ENCODE data around the gene PPP1R16B.

Gene PPP1R16B

DNA sequence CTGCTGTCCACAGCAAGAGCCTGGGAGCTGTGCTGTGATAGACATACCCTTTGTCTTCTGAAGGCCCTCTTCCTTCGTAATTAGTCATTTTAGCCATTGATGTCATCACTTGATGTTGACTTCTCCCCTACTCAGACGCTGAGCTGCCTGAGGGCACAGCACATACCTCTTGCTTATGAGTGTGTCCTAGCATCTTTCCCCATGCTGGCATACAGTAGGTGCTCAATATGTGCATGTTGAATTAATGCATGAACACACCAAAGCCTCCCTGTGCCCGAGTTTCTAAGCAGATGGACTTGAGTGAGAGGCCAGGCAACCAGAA is 85.0 kb downstream of the PPP1R16B start:
- Mint-ChIP-seq H3K4me1 (ENCODE audit: low read depth) (peaks cover 34% of the 10 kb centered on the region), H3K9me3 (no peaks in the 10 kb centered on the region), H3K27me3 (ENCODE audit: low read depth) (no peaks in the 10 kb centered on the region), H3K36me3 (ENCODE audit: low read depth) (peaks cover 15% of the 10 kb centered on the region), H3K4me3 (no peak overlapping the region), H3K27ac (peak overlapping the region; percentile 74)
- DNase-seq (ENCODE audit: low spot score) = no peak

DNA sequence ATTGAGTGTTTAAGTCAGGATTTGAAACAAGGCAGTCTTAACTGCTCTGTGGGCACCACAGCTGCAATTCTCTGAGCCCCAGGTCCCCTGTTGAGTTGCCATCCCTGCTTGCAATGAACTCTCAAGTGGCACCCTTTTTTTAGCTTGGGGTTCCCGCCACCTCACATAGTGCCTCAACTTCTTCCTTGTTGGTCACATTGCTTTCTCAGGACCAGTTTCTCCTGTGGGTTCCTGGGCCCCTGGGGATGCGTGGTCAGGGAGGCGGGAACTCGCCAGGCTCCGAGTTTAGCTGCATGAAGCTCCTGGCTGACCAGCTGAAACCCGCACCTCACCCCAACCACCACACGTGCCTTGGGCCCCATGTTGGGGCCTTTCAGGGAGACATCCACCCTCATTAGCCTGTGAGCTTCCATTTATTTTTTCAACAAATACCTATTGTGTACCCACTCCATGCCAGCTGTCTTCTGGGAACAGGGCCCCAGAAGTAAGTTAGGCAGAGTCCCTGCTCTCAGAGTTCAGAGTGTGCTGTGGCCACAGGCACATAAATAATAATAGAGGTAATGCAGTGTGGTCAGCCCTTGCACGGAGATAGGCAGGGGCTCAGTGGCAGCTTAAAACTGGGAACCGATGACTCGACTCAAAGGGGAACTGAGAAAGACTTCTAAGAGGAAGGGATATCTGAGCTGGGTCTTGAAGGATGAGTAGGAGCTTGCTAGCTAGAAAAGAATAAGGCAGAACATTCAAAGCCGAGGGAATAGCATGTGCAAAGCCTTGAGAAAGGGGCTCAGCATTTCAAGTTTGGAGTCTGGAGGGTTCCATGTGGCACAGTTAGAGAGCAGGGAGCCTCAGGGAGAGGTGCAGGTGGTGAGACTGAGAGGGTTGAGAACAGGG is 86.8 kb downstream of the PPP1R16B start:
- no peaks in the 10 kb centered on the region for H3K9me3 Mint-ChIP-seq
- H3K4me3 Mint-ChIP-seq = no peak overlapping the region
- H3K4me1 Mint-ChIP-seq (ENCODE audit: low read depth) = peaks cover 30% of the 10 kb centered on the region
- peaks cover 20% of the 10 kb centered on the region for H3K36me3 Mint-ChIP-seq (ENCODE audit: low read depth)
- peak overlapping the region; percentile 56 for H3K27ac Mint-ChIP-seq
- no peaks in the 10 kb centered on the region for H3K27me3 Mint-ChIP-seq (ENCODE audit: low read depth)
- no peak for DNase-seq (ENCODE audit: low spot score)

DNA sequence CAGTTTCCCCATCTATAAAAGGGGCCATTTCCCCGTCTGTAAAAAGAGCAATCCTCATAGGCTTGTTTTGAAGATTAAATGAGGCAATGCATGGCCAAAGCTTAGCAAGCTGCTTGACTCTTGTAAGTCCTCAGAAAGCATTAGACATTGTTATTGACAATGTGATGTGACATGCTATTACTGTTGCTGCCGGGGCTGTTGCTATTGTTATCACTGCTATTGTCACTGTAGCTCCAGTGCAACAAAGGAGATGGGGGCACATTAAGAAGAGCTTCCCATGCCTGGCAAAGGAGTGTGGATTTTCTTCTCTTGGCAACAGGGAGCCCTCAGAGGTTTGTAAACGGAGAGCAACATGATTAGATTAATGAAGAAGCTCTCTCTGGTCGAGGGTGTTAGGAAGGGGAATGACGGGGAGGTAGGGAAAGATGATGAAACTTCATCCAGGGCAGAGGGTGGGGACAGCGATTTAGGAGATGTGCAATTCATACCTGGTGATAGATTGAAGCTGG is 87.6 kb downstream of the PPP1R16B start:
- peak overlapping the region; percentile 72 for H3K27ac Mint-ChIP-seq
- no peaks in the 10 kb centered on the region for H3K27me3 Mint-ChIP-seq (ENCODE audit: low read depth)
- H3K9me3 Mint-ChIP-seq = no peaks in the 10 kb centered on the region
- H3K4me1 Mint-ChIP-seq (ENCODE audit: low read depth) = peaks cover 30% of the 10 kb centered on the region
- peak overlapping the region; percentile 62 for H3K4me3 Mint-ChIP-seq
- DNase-seq (ENCODE audit: low spot score) = no peak
- H3K36me3 Mint-ChIP-seq (ENCODE audit: low read depth) = peaks cover 25% of the 10 kb centered on the region

- Mint-ChIP-seq H3K27me3 (ENCODE audit: low read depth) (no peaks in the 10 kb centered on the region), H3K27ac (peak overlapping the region; percentile 72), H3K36me3 (ENCODE audit: low read depth) (peaks cover 25% of the 10 kb centered on the region), H3K9me3 (no peaks in the 10 kb centered on the region), H3K4me1 (ENCODE audit: low read depth) (peaks cover 30% of the 10 kb centered on the region), H3K4me3 (peak overlapping the region; percentile 62)
- peak; percentile 71 for DNase-seq (ENCODE audit: low spot score)
Observed at GRCh38 chr20:38893565-38894090, 88.1 kb downstream of the PPP1R16B start.

DNA sequence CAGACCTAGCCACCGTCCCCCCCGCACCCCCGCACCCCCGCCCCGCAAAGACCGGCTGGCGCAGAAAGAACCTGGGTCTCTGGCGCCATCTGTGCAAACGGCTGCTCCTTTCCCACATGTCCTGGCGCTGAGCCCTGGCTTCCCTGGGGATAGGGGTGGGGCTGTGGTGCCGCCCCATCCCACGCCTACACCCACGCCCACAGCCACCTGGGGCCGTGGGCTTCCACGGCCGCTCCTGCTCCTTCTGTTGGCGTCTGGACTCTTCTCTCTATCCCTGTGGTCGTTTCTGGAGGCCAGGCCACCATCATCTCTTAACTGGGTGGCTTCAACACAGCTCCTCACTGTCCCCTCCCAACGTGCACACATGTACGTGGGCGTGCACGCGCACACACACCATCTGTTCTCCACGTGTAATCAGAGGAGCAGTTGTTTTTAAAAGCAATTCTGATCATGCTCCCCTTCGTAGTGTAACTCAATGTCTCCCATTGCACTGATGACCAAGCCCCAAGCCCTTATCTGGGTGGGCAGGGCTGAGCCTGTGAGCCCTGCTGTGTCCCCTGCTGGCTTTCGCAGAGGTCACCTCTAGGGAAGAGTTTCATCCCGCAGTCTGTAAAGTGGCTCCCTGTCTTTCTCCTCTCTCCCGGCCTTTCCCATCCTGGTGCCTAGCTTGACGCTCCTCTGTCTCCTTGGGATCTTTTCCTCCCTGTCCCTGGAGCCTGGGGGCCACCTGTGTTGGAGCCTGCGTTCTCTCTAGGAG is 88.8 kb downstream of the PPP1R16B start:
- H3K27me3 Mint-ChIP-seq (ENCODE audit: low read depth) = no peaks in the 10 kb centered on the region
- peaks cover 30% of the 10 kb centered on the region for H3K4me1 Mint-ChIP-seq (ENCODE audit: low read depth)
- H3K4me3 Mint-ChIP-seq = no peak overlapping the region
- no peak for DNase-seq (ENCODE audit: low spot score)
- H3K9me3 Mint-ChIP-seq = no peaks in the 10 kb centered on the region
- peaks cover 25% of the 10 kb centered on the region for H3K36me3 Mint-ChIP-seq (ENCODE audit: low read depth)
- peak overlapping the region; percentile 69 for H3K27ac Mint-ChIP-seq

GRCh38 chr20:38895098-38895949 is 89.8 kb downstream of the PPP1R16B start:
- no peak overlapping the region for H3K4me3 Mint-ChIP-seq
- no peaks in the 10 kb centered on the region for H3K27me3 Mint-ChIP-seq (ENCODE audit: low read depth)
- H3K27ac Mint-ChIP-seq = no peak overlapping the region
- H3K36me3 Mint-ChIP-seq (ENCODE audit: low read depth) = peaks cover 27% of the 10 kb centered on the region
- H3K9me3 Mint-ChIP-seq = no peaks in the 10 kb centered on the region
- no peak for DNase-seq (ENCODE audit: low spot score)
- peaks cover 26% of the 10 kb centered on the region for H3K4me1 Mint-ChIP-seq (ENCODE audit: low read depth)

DNA sequence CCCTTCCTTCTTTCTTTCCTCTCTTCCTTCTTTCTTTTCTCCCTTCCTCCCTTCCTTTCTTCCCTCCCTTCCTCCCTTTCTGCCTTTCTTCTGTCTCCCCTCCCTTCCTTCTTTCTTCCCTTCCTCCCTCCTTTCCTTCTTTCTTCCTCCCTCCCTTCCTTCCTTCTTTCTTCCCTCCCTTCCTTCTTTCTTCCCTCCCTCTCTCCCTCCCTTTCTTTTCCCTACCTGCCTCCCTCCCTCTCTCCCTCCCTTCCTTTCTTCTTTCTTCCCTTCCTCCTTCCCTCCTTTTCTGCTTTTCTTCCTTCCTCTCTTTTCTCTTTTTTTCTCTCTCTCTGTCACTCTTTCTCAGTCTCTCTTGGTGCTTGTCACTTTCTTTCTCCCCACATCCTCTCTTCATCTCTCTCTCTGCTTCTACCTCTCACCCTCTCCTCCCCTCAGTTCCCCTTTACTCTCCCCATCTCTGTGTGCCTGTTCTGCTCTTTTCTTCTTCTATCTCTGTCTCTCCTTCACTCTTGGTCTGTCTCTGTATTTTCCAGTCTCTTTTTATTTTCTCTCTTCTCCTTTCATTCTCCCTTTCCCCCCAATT is 90.6 kb downstream of the PPP1R16B start:
- no peak for DNase-seq (ENCODE audit: low spot score)
- Mint-ChIP-seq H3K36me3 (ENCODE audit: low read depth) (peaks cover 32% of the 10 kb centered on the region), H3K9me3 (no peaks in the 10 kb centered on the region), H3K27ac (peak overlapping the region; percentile 76), H3K4me3 (no peak overlapping the region), H3K4me1 (ENCODE audit: low read depth) (peaks cover 20% of the 10 kb centered on the region), H3K27me3 (ENCODE audit: low read depth) (no peaks in the 10 kb centered on the region)

DNA sequence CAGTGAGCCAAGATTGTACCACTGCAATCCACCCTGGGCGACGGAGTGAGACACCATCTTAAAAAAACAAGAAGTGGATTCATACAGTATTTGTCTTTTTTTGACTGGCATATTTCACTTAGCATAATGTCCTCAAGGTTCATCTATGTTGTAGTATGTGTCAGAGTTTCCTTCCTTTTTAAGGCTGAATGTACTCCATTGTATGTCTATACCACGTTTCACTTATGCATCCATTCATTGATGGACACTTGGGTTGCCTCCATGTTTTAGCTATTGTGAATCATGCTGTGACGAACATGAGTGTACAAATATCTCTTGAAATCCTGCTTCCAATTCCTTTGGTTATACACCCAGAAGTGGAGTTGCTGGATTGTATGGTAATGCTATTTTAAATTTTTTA is 91.8 kb downstream of the PPP1R16B start:
- Mint-ChIP-seq H3K4me3 (no peak overlapping the region), H3K27ac (no peak overlapping the region), H3K4me1 (ENCODE audit: low read depth) (peaks cover 19% of the 10 kb centered on the region), H3K9me3 (no peaks in the 10 kb centered on the region), H3K27me3 (ENCODE audit: low read depth) (no peaks in the 10 kb centered on the region), H3K36me3 (ENCODE audit: low read depth) (peaks cover 39% of the 10 kb centered on the region)
- DNase-seq (ENCODE audit: low spot score) = no peak

DNA sequence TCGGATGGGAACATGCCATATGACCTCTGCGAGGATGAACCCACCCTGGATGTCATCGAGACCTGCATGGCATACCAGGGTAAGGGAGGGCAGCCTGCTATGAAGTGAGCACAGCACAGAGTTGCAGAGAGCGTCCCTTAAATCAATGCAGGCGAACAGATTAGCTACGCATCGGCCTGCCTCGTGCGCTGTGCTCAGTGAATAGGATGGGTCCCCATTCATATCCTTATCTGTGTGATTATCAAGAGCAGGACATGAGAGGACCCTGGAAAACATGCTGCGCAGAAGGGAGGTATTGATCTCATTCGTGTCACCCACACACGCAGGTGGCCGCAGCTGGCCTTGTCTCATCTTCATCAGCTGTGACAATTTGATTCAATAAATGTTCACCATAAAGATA is 95.1 kb downstream of the PPP1R16B start:
- no peaks in the 10 kb centered on the region for H3K27me3 Mint-ChIP-seq (ENCODE audit: low read depth)
- H3K9me3 Mint-ChIP-seq = peaks cover 5% of the 10 kb centered on the region
- H3K4me1 Mint-ChIP-seq (ENCODE audit: low read depth) = no peaks in the 10 kb centered on the region
- H3K4me3 Mint-ChIP-seq = no peak overlapping the region
- H3K36me3 Mint-ChIP-seq (ENCODE audit: low read depth) = peaks cover 65% of the 10 kb centered on the region
- no peak for DNase-seq (ENCODE audit: low spot score)
- H3K27ac Mint-ChIP-seq = no peak overlapping the region

GRCh38 chr20:38902601-38903000 is 97.1 kb downstream of the PPP1R16B start:
- H3K27me3 Mint-ChIP-seq (ENCODE audit: low read depth) = no peaks in the 10 kb centered on the region
- no peak for DNase-seq (ENCODE audit: low spot score)
- no peak overlapping the region for H3K27ac Mint-ChIP-seq
- H3K4me1 Mint-ChIP-seq (ENCODE audit: low read depth) = peaks cover 2% of the 10 kb centered on the region
- no peak overlapping the region for H3K4me3 Mint-ChIP-seq
- H3K36me3 Mint-ChIP-seq (ENCODE audit: low read depth) = peaks cover 66% of the 10 kb centered on the region
- H3K9me3 Mint-ChIP-seq = peaks cover 5% of the 10 kb centered on the region

GRCh38 chr20:38903335-38903734 is 97.8 kb downstream of the PPP1R16B start:
- Mint-ChIP-seq H3K36me3 (ENCODE audit: low read depth) (peaks cover 68% of the 10 kb centered on the region), H3K4me3 (no peak overlapping the region), H3K9me3 (peaks cover 5% of the 10 kb centered on the region), H3K4me1 (ENCODE audit: low read depth) (peaks cover 2% of the 10 kb centered on the region), H3K27me3 (ENCODE audit: low read depth) (no peaks in the 10 kb centered on the region), H3K27ac (no peak overlapping the region)
- no peak for DNase-seq (ENCODE audit: low spot score)

DNA sequence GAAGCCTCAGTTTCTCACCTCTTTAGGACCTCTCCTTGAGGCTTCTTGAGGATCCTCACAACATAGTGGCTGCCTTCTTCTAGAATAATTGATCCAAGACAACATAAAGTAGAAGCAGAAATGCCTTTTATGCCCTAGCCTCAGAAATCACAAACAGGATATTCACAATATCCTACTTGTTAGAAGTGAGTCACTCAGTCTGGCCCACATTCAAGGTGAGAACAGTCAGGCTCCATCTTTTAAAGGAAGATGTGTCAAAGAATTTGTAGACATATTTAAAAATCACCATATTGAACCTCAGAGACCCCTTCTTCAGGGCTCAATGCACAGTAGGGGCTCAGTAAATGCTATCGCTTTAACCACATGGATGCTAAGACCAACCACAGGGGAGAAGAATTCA is 99.9 kb downstream of the PPP1R16B start:
- H3K36me3 Mint-ChIP-seq (ENCODE audit: low read depth) = peaks cover 73% of the 10 kb centered on the region
- peaks cover 2% of the 10 kb centered on the region for H3K4me1 Mint-ChIP-seq (ENCODE audit: low read depth)
- peaks cover 5% of the 10 kb centered on the region for H3K9me3 Mint-ChIP-seq
- no peak overlapping the region for H3K27ac Mint-ChIP-seq
- no peaks in the 10 kb centered on the region for H3K27me3 Mint-ChIP-seq (ENCODE audit: low read depth)
- no peak for DNase-seq (ENCODE audit: low spot score)
- no peak overlapping the region for H3K4me3 Mint-ChIP-seq

Measured in T-helper 2 cell treated with Interferon-gamma antibody and Interleukin-4, amounts not matched to agents 5 μg/mL and 100 μg/mL, for 36 hours (primary cell).